HG02798 (cell line): ENCODE measurements around the gene CTNND2.

Experiments
- ATAC-seq: cut with Tn5 transposase; IDR thresholded peaks from one replicate; pipeline ENCODE4 v1.9.1; 2021; ENCODE audit warnings: mild to moderate bottlenecking; ENCODE audit not compliant: unreplicated experiment, poor library complexity

The CTNND2 gene

GRCh38 chr5:11785771-11786352 lies 118.4 kb downstream of the CTNND2 start:
- no peak for ATAC-seq

GRCh38 chr5:11780641-11781345 lies 123.5 kb downstream of the CTNND2 start:
- ATAC-seq: no peak

- ATAC-seq: no peak
Observed at GRCh38 chr5:11777096-11777495, 127.2 kb downstream of the CTNND2 start.

DNA sequence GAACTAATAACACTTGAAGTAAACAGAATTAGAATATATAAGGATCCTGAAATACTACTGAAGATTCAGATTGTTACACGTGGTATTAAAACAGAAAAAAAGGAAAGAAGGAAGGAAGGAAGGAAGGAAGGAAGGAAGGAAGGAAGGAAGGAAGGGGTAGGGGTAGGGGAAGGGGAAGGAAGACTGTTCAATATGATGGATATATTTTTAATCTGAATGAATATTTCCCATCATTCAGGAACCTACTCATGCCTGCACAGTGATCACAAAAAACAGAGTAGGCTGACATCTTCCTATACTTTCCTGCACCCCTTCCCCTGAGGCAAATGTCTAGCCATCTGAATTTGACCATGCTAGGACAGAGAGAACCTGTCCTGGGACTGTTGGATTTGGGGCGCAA lies 133.9 kb downstream of the CTNND2 start:
- ATAC-seq: no peak

GRCh38 chr5:11760934-11761603 lies 143.2 kb downstream of the CTNND2 start:
- ATAC-seq: no peak

DNA sequence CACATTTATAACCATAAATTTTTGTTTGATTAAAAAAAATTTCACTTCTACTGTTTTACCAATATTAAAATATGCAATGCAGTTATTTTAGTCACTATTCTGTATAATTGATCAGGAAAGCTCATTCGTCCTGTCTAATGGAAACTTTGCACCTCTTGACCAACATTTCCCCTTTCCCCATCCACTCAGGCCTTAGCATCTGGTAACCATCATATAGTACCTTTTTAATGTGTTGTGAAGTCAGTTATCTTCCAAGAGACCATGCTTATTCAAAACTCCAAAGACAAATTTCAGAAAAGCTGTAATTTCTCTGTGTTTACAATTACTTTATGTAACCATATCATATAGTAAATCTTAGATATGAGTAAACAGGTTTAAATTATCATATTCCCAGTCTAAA lies 145.9 kb downstream of the CTNND2 start:
- ATAC-seq: no peak

GRCh38 chr5:11757661-11758060 lies 146.6 kb downstream of the CTNND2 start:
- no peak for ATAC-seq

DNA sequence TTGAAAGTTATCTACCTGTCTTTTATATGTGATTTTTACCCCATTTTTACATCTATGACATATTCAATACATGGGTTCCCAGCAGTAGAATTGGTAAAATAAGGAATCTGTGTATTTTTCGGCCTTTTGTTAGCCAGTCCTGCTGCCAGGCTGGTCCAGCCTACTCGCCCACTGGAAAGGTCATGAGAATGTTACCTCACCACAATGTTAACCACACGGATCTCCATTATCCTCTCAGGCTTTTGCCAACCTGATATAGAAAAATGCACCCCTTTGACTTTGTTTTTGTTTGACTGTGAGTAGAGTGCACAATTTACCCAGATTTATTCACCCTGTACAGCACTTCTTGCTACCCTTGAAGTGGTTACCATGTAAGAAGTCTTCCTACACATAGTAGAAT lies 167.2 kb downstream of the CTNND2 start:
- ATAC-seq: no peak

- no peak for ATAC-seq
Observed at GRCh38 chr5:11734369-11734768, 169.9 kb downstream of the CTNND2 start.

DNA sequence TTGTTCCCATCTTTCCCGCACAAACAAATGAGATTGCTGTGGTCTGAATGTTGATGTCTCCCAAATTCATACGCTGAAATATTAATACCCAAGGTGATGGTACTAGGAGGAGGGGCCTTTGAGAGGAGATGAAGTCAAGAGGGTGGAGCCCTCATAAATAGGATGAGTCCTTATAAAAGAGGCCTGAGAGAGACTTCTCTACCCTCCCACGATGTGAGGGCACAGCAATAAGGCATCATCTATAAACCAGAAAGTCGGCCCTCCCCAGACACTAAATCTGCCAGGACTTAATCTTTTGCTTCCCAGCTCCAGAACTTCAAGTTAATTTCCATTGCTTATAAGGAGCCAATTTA lies 170.4 kb downstream of the CTNND2 start:
- no peak for ATAC-seq

- no peak for ATAC-seq
Observed at GRCh38 chr5:11733185-11733839, 170.9 kb downstream of the CTNND2 start.

- no peak for ATAC-seq
Observed at GRCh38 chr5:11724940-11725339, 179.3 kb downstream of the CTNND2 start.

- no peak for ATAC-seq
Observed at GRCh38 chr5:11719888-11720481, 184.3 kb downstream of the CTNND2 start.

- ATAC-seq: no peak
Observed at GRCh38 chr5:11715461-11716196, 188.6 kb downstream of the CTNND2 start.

- no peak for ATAC-seq
Observed at GRCh38 chr5:11711932-11712331, 192.3 kb downstream of the CTNND2 start.

DNA sequence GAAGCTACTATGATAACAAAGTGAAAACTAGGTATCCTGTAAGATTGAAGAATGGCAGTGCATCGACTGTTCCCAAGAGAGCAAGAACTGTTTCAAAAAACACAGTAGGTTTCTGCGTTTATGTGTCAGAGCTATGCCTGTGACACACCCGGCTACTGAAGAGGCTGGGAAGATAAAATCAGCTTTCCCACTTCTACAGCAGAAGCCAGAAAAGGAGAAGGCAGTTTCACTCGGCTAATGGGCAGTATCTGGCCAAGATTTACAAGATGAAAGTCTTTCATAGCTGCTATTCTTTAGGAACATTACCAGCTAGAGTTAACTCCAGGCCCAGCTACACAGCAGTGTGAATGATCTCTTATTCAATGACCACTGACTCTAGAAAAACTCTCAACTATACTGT lies 195.2 kb downstream of the CTNND2 start:
- ATAC-seq: no peak

DNA sequence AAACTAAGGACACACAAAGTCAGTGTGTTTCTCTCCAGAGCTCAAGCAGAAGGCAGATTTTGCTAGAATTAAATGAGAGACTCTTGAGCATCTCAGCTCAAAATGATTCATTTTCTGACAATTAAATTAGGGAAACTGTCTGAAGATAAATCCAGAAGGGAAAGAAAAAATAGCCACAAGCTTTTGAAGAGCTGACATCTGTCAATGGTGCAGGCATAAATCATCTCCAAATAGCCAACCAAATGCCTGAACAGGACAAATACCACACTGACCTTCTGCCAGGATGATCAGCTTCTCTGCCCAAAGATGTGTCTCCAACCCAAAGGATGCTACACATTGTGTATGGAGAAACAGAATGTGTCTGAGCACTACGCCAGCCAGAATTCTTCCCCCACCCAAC lies 199.3 kb downstream of the CTNND2 start:
- ATAC-seq: no peak

DNA sequence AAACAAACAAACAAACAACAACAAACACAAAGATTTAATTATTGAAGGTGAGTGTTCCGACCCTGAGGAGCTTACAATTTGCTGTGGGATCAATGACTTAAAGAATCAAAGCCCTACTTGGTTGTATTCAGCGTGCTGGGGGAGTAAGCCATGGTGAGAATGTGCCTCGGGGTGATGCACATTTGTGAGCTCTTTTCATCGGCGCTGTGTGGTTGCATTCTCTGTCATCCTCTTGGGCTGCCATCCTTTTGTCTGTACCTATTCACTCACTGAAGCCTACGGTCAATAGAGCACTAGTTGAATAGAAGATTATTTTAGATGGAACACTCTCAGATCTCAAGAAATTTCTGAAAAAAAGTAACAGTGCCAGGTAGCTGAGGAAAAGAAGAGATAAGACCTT lies 203.9 kb downstream of the CTNND2 start:
- no peak for ATAC-seq

- ATAC-seq: no peak
Observed at GRCh38 chr5:11692636-11693035, 211.6 kb downstream of the CTNND2 start.

DNA sequence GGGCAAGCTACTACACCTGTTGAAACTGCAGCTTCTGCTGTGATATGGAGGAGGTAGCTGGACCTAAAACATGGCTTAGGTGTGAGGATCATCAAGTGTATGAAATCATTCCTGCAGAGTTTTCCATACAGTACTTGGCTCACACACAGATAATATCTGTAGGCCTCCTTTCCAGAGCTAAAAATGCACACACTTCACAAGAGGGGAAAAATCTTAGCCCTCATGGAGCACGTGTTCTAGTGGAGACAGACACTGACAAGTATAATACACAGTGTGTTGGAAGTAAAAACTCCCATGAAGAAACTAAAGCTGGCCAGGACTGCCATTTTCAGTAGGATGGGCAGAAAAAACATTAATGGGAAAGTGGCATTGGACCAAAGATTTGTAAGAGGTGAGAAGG lies 216.7 kb downstream of the CTNND2 start:
- no peak for ATAC-seq
